Bronchial epithelial cell (primary cell): ENCODE measurements around the gene MYO9A. TPM values are rescaled to one million over a fixed set of nuclear protein-coding genes. Genes with fewer than 3 reads are reported as not detected.
"Not testable (repeated sequence)": the region's sequence is repeated elsewhere in the genome, so short reads cannot be mapped to it uniquely, and the experiment has no call there.

ENCODE experiments used
- DNase-seq: peaks from one replicate; pipeline ENCODE4 v3.0.0-alpha.2; 2010; ENCODE audit warnings: low read depth
- FAIRE-seq: peaks from 2 replicates; lab custom pipeline; 2011; peaks lifted over from hg19 to GRCh38; lab: Jason Lieb, UNC
- H3K27me3 ChIP-seq: 2 replicates; pipeline ENCODE4 v1.5.1; 2011; ENCODE audit warnings: low read length; ENCODE audit not compliant: control insufficient read depth, insufficient read depth
- H3K36me3 ChIP-seq: 2 replicates; pipeline ENCODE4 v1.5.1; 2011; ENCODE audit warnings: low read length; ENCODE audit not compliant: control insufficient read depth, insufficient read depth
- H3K4me3 ChIP-seq: 2 replicates; pipeline ENCODE4 v1.5.1; 2011; ENCODE audit warnings: mild to moderate bottlenecking, low read depth, low read length, control low read depth
- total RNA-seq: library from RNA; depleted of rRNA; stranded (reverse); fragments of >200 nt; gene quantifications from 2 replicates; pipeline ENCODE4 v1.2.1, GENCODE V29; 2014
- TF ChIP-seq, protein P1 (sequence below): IDR thresholded peaks from 2 replicates; pipeline ENCODE4 v1.5.1; 2011; ENCODE audit warnings: mild to moderate bottlenecking, moderate library complexity, low read length, control low read depth, inconsistent platforms; ENCODE audit not compliant: insufficient read depth, severe bottlenecking

MYO9A gene
- total RNA-seq, 1 donor from 2014 or later, result 29.7 TPM

DNA sequence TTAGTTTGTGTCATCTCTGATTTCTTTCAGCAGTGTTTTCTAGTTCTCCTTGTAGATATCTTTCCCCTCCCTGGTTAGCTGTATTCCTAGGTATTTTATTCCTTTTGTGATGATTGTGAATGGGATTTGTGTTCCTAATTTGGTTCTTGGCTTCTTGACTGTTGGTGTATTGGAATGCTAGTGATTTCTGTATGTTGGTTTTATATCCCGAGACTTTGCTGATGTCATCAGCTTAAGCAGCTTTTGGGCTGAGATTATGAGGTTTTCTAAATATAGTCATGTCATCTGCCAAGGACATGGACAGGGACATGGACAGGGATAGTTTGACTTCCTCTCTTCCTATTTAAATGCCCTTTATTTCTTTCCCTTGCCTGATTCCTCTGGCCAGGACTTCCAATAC is 35.8 kb downstream of the MYO9A start:
- DNase-seq (no peak), FAIRE-seq (no peak)
- Histone ChIP-seq H3K4me3 (no peak overlapping the region), H3K27me3 (no peaks in the 10 kb centered on the region), H3K36me3 (no peaks in the 10 kb centered on the region)
- TF ChIP-seq, protein P1, sequence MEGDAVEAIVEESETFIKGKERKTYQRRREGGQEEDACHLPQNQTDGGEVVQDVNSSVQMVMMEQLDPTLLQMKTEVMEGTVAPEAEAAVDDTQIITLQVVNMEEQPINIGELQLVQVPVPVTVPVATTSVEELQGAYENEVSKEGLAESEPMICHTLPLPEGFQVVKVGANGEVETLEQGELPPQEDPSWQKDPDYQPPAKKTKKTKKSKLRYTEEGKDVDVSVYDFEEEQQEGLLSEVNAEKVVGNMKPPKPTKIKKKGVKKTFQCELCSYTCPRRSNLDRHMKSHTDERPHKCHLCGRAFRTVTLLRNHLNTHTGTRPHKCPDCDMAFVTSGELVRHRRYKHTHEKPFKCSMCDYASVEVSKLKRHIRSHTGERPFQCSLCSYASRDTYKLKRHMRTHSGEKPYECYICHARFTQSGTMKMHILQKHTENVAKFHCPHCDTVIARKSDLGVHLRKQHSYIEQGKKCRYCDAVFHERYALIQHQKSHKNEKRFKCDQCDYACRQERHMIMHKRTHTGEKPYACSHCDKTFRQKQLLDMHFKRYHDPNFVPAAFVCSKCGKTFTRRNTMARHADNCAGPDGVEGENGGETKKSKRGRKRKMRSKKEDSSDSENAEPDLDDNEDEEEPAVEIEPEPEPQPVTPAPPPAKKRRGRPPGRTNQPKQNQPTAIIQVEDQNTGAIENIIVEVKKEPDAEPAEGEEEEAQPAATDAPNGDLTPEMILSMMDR, result no peak

GRCh38 chr15:72078887-72079286 is 39.1 kb downstream of the MYO9A start:
- H3K27me3 ChIP-seq, result no peaks in the 10 kb centered on the region
- TF ChIP-seq, protein P1, result no peak
- no peak for DNase-seq
- FAIRE-seq, result no peak
- no peak overlapping the region for H3K4me3 ChIP-seq
- no peaks in the 10 kb centered on the region for H3K36me3 ChIP-seq

DNA sequence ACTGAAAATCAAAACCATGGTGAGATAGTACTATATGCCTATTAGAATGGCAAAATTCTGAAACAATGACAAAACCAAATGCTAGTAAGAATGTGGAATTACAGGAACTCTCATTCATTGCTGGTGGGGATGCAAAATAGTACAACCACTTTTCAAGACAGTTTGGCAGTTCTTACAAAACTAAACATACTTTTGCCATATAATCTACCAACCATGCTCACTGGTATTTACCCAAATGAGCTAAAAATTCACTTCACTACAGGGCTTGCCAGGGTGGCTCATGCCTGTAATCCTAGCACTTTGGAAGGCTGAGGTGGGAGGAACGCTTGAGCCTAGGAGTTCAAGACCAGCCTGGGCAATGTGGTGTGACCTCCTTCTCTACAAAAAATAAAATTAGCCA is 40.0 kb downstream of the MYO9A start:
- FAIRE-seq (no peak), DNase-seq (no peak)
- H3K36me3 ChIP-seq, result no peaks in the 10 kb centered on the region
- no peak overlapping the region for H3K4me3 ChIP-seq
- TF ChIP-seq, protein P1, result no peak
- no peaks in the 10 kb centered on the region for H3K27me3 ChIP-seq

GRCh38 chr15:72074335-72075060 is 43.5 kb downstream of the MYO9A start:
- TF ChIP-seq, protein P1, result no peak
- DNase-seq, result no peak
- Histone ChIP-seq H3K4me3 (no peak overlapping the region), H3K36me3 (no peaks in the 10 kb centered on the region), H3K27me3 (no peaks in the 10 kb centered on the region)
- no peak for FAIRE-seq

DNA sequence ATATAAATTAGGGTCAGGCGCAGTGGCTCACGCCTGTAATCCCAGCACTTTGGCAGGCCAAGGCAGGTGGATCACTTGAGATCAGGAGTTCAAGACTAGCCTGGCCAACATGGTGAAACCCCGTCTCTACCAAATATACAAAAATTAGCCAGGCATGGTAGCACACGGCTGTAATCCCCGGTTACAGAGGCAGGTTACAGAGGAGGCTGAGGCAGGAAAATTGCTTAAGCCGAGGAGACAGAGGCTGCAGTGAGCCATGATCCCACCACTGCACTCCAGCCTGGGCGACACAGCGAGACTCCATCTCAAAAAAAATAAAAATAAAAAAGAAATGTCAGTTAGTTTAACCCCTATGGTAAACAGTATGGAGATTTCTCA is 46.5 kb downstream of the MYO9A start:
- not testable (repeated sequence) for H3K4me3 ChIP-seq, DNase-seq, H3K36me3 ChIP-seq, FAIRE-seq, H3K27me3 ChIP-seq

- DNase-seq (no peak), FAIRE-seq (no peak)
- H3K4me3 ChIP-seq, result no peak overlapping the region
- H3K27me3 ChIP-seq, result no peaks in the 10 kb centered on the region
- TF ChIP-seq, protein P1, result no peak
- no peaks in the 10 kb centered on the region for H3K36me3 ChIP-seq
Measured at GRCh38 chr15:72070817-72071447, 47.0 kb downstream of the MYO9A start.
